Stimulated activated effector memory CD8-positive, alpha-beta T cell treated with anti-CD3 and anti-CD28 coated beads, Interleukin-12 subunit alpha, Interleukin-12 subunit beta, amount 100 ng/mL, for 72 hours (primary cell): ENCODE results near the gene HPSE2.
"Not testable (repeated sequence)": the region's sequence is repeated elsewhere in the genome, so short reads cannot be mapped to it uniquely, and the experiment has no call there.

Experiments used
- ATAC-seq: fragments of 150-1000 bp; cut with Tn5 transposase; 2 replicates; pipeline ENCODE4 v1.10.0; 2021
- DNase-seq, 2 donors: peaks; one replicate each; pipeline ENCODE4 v3.0.0; 2021 to 2022; ENCODE audit warnings: low spot score in 2 of 2
- H3K27ac Mint-ChIP-seq: one replicate; pipeline ENCODE4 v1.8.0; 2022; ENCODE audit warnings: mild to moderate bottlenecking, mixed read lengths
- H3K36me3 Mint-ChIP-seq: one replicate; pipeline ENCODE4 v1.8.0; 2022; ENCODE audit warnings: mild to moderate bottlenecking, mixed read lengths
- H3K4me1 Mint-ChIP-seq: one replicate; pipeline ENCODE4 v1.8.0; 2022; ENCODE audit warnings: mixed read lengths
- H3K4me3 Mint-ChIP-seq: one replicate; pipeline ENCODE4 v1.8.0; 2022; ENCODE audit warnings: mild to moderate bottlenecking, mixed read lengths
- H3K9me3 Mint-ChIP-seq: one replicate; pipeline ENCODE4 v1.8.0; 2022; ENCODE audit warnings: mixed read lengths

HPSE2 gene

GRCh38 chr10:98997596-98997995 is 238.1 kb downstream of the HPSE2 start:
- no peak overlapping the region for H3K27ac Mint-ChIP-seq
- ATAC-seq (no peak), DNase-seq (no peak)
- H3K4me1 Mint-ChIP-seq, result no peaks in the 10 kb centered on the region
- no peaks in the 10 kb centered on the region for H3K36me3 Mint-ChIP-seq
- H3K9me3 Mint-ChIP-seq, result no peaks in the 10 kb centered on the region
- H3K4me3 Mint-ChIP-seq, result no peak overlapping the region

GRCh38 chr10:98994030-98994429 is 241.6 kb downstream of the HPSE2 start:
- DNase-seq (no peak), ATAC-seq (no peak)
- peaks cover 4% of the 10 kb centered on the region for H3K9me3 Mint-ChIP-seq
- no peak overlapping the region for H3K4me3 Mint-ChIP-seq
- no peaks in the 10 kb centered on the region for H3K36me3 Mint-ChIP-seq
- no peaks in the 10 kb centered on the region for H3K4me1 Mint-ChIP-seq
- H3K27ac Mint-ChIP-seq, result no peak overlapping the region

- DNase-seq, H3K36me3 Mint-ChIP-seq, H3K4me1 Mint-ChIP-seq, H3K27ac Mint-ChIP-seq, ATAC-seq, H3K9me3 Mint-ChIP-seq, H3K4me3 Mint-ChIP-seq: not testable (repeated sequence)
These were observed 251.9 kb downstream of the HPSE2 start for GRCh38 chr10:98983751-98984150.

GRCh38 chr10:98980353-98980752 is 255.3 kb downstream of the HPSE2 start:
- Mint-ChIP-seq H3K36me3 (no peaks in the 10 kb centered on the region), H3K4me1 (no peaks in the 10 kb centered on the region), H3K9me3 (peaks cover 2% of the 10 kb centered on the region), H3K27ac (no peak overlapping the region), H3K4me3 (no peak overlapping the region)
- DNase-seq (no peak), ATAC-seq (no peak)

- Mint-ChIP-seq H3K9me3 (peaks cover 4% of the 10 kb centered on the region), H3K36me3 (no peaks in the 10 kb centered on the region), H3K27ac (no peak overlapping the region), H3K4me1 (no peaks in the 10 kb centered on the region), H3K4me3 (no peak overlapping the region)
- ATAC-seq (no peak), DNase-seq (no peak)
These were observed 264.2 kb downstream of the HPSE2 start for GRCh38 chr10:98971464-98971863.

- Mint-ChIP-seq H3K4me3 (no peak overlapping the region), H3K36me3 (no peaks in the 10 kb centered on the region), H3K27ac (no peak overlapping the region), H3K4me1 (no peaks in the 10 kb centered on the region), H3K9me3 (peaks cover 4% of the 10 kb centered on the region)
- ATAC-seq (no peak), DNase-seq (no peak)
These were observed 268.1 kb downstream of the HPSE2 start for GRCh38 chr10:98967601-98968000.

GRCh38 chr10:98963608-98964007 is 272.0 kb downstream of the HPSE2 start:
- no peak for DNase-seq
- Mint-ChIP-seq H3K27ac (no peak overlapping the region), H3K9me3 (no peaks in the 10 kb centered on the region), H3K36me3 (no peaks in the 10 kb centered on the region), H3K4me1 (no peaks in the 10 kb centered on the region), H3K4me3 (no peak overlapping the region)
- ATAC-seq, result no peak

GRCh38 chr10:98959379-98959778 is 276.3 kb downstream of the HPSE2 start:
- ATAC-seq, result no peak
- no peaks in the 10 kb centered on the region for H3K36me3 Mint-ChIP-seq
- H3K9me3 Mint-ChIP-seq, result no peaks in the 10 kb centered on the region
- H3K4me1 Mint-ChIP-seq, result no peaks in the 10 kb centered on the region
- no peak for DNase-seq
- H3K27ac Mint-ChIP-seq, result no peak overlapping the region
- H3K4me3 Mint-ChIP-seq, result no peak overlapping the region

GRCh38 chr10:98957801-98958200 is 277.9 kb downstream of the HPSE2 start:
- no peaks in the 10 kb centered on the region for H3K36me3 Mint-ChIP-seq
- H3K27ac Mint-ChIP-seq, result no peak overlapping the region
- ATAC-seq (no peak), DNase-seq (no peak)
- no peaks in the 10 kb centered on the region for H3K9me3 Mint-ChIP-seq
- no peaks in the 10 kb centered on the region for H3K4me1 Mint-ChIP-seq
- H3K4me3 Mint-ChIP-seq, result no peak overlapping the region

- Mint-ChIP-seq H3K4me1 (no peaks in the 10 kb centered on the region), H3K27ac (no peak overlapping the region), H3K9me3 (no peaks in the 10 kb centered on the region), H3K4me3 (no peak overlapping the region), H3K36me3 (no peaks in the 10 kb centered on the region)
- no peak for DNase-seq
- ATAC-seq, result no peak
These were observed 278.9 kb downstream of the HPSE2 start for GRCh38 chr10:98956576-98957260.

- H3K27ac Mint-ChIP-seq, result no peak overlapping the region
- no peaks in the 10 kb centered on the region for H3K36me3 Mint-ChIP-seq
- H3K4me1 Mint-ChIP-seq, result no peaks in the 10 kb centered on the region
- ATAC-seq (no peak), DNase-seq (no peak)
- H3K9me3 Mint-ChIP-seq, result no peaks in the 10 kb centered on the region
- no peak overlapping the region for H3K4me3 Mint-ChIP-seq
These were observed 282.4 kb downstream of the HPSE2 start for GRCh38 chr10:98953251-98953650.

- Mint-ChIP-seq H3K9me3 (no peaks in the 10 kb centered on the region), H3K27ac (no peak overlapping the region), H3K36me3 (no peaks in the 10 kb centered on the region), H3K4me1 (no peaks in the 10 kb centered on the region), H3K4me3 (no peak overlapping the region)
- no peak for DNase-seq
- ATAC-seq, result no peak
These were observed 284.2 kb downstream of the HPSE2 start for GRCh38 chr10:98951269-98952000.

GRCh38 chr10:98950106-98950505 is 285.5 kb downstream of the HPSE2 start:
- H3K9me3 Mint-ChIP-seq, result no peaks in the 10 kb centered on the region
- no peak overlapping the region for H3K27ac Mint-ChIP-seq
- DNase-seq, result no peak
- H3K36me3 Mint-ChIP-seq, result no peaks in the 10 kb centered on the region
- no peak overlapping the region for H3K4me3 Mint-ChIP-seq
- no peaks in the 10 kb centered on the region for H3K4me1 Mint-ChIP-seq
- ATAC-seq, result no peak

GRCh38 chr10:98949306-98949705 is 286.3 kb downstream of the HPSE2 start:
- ATAC-seq, result no peak

GRCh38 chr10:98943681-98944080 is 292.0 kb downstream of the HPSE2 start:
- Mint-ChIP-seq H3K36me3 (no peaks in the 10 kb centered on the region), H3K4me1 (no peaks in the 10 kb centered on the region), H3K27ac (no peak overlapping the region), H3K9me3 (peaks cover 3% of the 10 kb centered on the region), H3K4me3 (no peak overlapping the region)
- DNase-seq, result no peak
- ATAC-seq, result no peak

More at GRCh38 chr10:98949306-98949705, 286.3 kb downstream of the HPSE2 start:
- H3K36me3 Mint-ChIP-seq, result no peaks in the 10 kb centered on the region
- H3K9me3 Mint-ChIP-seq, result no peaks in the 10 kb centered on the region
- no peak overlapping the region for H3K4me3 Mint-ChIP-seq
- H3K4me1 Mint-ChIP-seq, result no peaks in the 10 kb centered on the region
- no peak overlapping the region for H3K27ac Mint-ChIP-seq
- DNase-seq, result no peak

GRCh38 chr10:98929709-98930108 is 305.9 kb downstream of the HPSE2 start:
- no peak for DNase-seq
- no peaks in the 10 kb centered on the region for H3K36me3 Mint-ChIP-seq
- H3K4me3 Mint-ChIP-seq, result no peak overlapping the region
- peaks cover 12% of the 10 kb centered on the region for H3K9me3 Mint-ChIP-seq
- no peak for ATAC-seq
- H3K4me1 Mint-ChIP-seq, result no peaks in the 10 kb centered on the region
- H3K27ac Mint-ChIP-seq, result no peak overlapping the region
